OCI-LY1 (cell line): Measurements from ENCODE around the gene FABP2.
"Not testable (repeated sequence)": the region's sequence is repeated elsewhere in the genome, so short reads cannot be mapped to it uniquely, and the experiment has no call there.

ENCODE experiments used
- CTCF ChIP-seq: fragments of 200-600 bp; sonication (generic), shearing (Covaris generic); IDR thresholded peaks from 2 replicates; pipeline ENCODE4 v1.5.1; 2017; ENCODE audit warnings: mild to moderate bottlenecking, antibody characterized with exemption, low read length, moderate library complexity, mixed read lengths
- EZH2 ChIP-seq: fragments of 200-600 bp; sonication (generic), shearing (Covaris generic); IDR thresholded peaks from 2 replicates; pipeline ENCODE4 v1.8.0; 2017; ENCODE audit warnings: borderline replicate concordance, mixed run types, mild to moderate bottlenecking, antibody characterized with exemption, low read length, moderate library complexity, mixed read lengths

GRCh38 chr4:119359873-119360272, 37.9 kb upstream of the FABP2 start:
- not testable (repeated sequence) for TF ChIP-seq CTCF, EZH2
